Cardiac atrium fibroblast (primary cell): ENCODE data around the gene ZNF207. TPM values are rescaled to one million over a fixed set of nuclear protein-coding genes. Genes with fewer than 3 reads are reported as not detected.

ENCODE experiments used
- total RNA-seq: library from RNA; depleted of rRNA; stranded (reverse); fragments of >200 nt; gene quantifications from 2 replicates; pipeline ENCODE4 v1.2.3, GENCODE V29; 2015

Gene ZNF207
- total RNA-seq: 91.7 and 101 TPM in 2 replicates

DNA sequence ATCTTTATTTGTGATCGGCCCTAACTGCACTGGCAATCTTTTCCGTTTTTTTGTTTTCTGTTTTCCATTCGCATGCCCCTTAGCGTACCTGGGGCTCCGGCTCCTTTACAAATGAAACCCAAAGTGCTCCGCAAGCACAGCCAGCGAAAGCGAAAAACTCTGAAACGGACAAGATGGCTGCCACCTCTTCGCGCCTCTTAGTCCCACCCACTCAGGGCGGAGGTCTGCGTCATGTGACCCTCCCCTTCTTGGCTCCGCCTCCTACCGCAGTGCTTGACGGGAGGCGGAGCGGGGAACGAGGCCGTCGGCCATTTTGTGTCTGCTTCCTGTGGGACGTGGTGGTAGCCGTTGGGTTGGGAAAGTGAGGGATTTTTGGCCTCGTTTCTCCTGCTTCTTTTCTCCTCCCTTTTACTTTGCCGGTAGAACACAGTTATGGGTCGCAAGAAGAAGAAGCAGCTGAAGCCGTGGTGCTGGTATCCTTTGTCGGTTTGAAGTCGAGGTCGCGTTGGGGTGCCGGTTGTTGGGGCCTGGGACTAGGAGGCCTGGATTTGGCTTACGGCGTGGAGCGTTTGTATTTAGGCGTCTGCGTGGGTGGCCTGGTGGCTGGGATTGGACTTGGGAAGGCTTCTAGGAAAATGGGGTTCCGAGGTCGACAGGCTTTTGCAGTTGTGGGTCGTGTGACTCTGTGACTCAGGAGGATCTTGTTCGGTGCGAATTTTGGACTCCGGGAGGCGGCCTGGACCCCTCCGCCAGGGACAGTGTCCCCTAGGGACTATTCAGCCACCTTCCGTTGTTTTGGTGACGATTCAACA lies at the start of gene ZNF207:
ZNF207 (plus strand) TSS at position 304 of the 812 bp plus-strand sequence; CDS start at position 433, 129 bp downstream.

DNA sequence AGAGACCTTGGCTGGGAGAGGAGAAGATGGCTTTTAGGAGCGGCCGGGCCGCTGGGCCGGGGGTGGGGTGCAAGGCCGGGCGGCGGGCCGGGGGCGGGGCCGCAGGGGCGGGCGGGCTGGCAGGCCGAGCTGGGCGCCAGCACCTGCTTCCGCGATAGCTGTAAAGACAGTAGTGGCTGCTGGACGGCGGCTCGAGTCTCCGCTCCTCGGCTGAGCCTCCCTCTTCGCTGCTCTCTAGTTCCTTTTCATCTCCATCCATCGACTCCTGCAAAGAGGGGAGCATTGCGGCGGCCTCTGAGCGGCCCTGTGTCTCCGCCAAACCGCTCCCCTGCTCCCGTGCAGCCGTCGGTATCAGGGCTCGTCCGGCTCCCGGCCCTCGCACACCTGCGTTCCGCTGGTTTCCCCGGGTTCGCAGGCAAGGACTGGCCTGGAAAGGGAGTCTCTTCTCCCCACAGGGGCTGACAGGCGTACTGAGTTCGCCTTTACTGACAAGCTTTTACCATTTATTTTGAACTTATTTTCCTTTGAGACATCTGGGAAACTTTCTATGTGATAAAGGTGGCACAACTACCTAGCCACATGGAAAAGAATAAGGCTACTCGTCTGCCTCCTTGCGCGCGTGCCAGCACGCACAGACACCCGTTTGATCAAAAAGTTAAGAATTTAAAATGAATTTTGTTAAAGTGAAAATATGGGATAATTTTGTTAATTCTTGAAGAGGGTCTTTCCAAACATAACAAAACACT lies 7.9 kb upstream of the ZNF207 start, which contains the start of gene C17orf75:
C17orf75 (minus strand) TSS at position 317 of the 746 bp plus-strand sequence; CDS start at position 283, 34 bp downstream.

Other genes starting within 250 kb of the ZNF207 start
- gene RHOT1, start 207.7 kb upstream of the ZNF207 start, total RNA-seq: 26.4 and 30.0 TPM in 2 replicates
- gene RHBDL3, start 84.3 kb upstream of the ZNF207 start, total RNA-seq: not detected in 2 replicates
- gene C17orf75, start 8.0 kb upstream of the ZNF207 start, total RNA-seq: 4.7 and 10.3 TPM in 2 replicates
- 44.4 and 51.2 TPM in 2 replicates for gene PSMD11, start 94.4 kb downstream of the ZNF207 start, total RNA-seq
- 1.3 and 1.5 TPM in 2 replicates for gene CDK5R1, start 136.8 kb downstream of the ZNF207 start, total RNA-seq